CD14-positive monocyte (primary cell): ENCODE measurements around the gene SPACDR. TPM values are rescaled to one million over a fixed set of nuclear protein-coding genes. Genes with fewer than 3 reads are reported as not detected.

Source experiments
- DNase-seq, 3 donors: peaks; one replicate each; pipeline ENCODE4 v3.0.0-alpha.2; 2011 to 2022
- H2AFZ ChIP-seq: 2 replicates; pipeline ENCODE4 v1.6.0; 2012; ENCODE audit warnings: mild to moderate bottlenecking, low read depth, low read length, inconsistent platforms; ENCODE audit not compliant: insufficient read depth, poor library complexity, severe bottlenecking
- H3K27ac ChIP-seq, 2 donors: 1 replicate in 1 of 2; 2 replicates in 1 of 2; pipeline ENCODE4 v1.5.1; 2012 to 2013; ENCODE audit warnings: low read length in 2 of 2, control low read depth in 1 of 2, inconsistent platforms in 1 of 2, low read depth in 1 of 2, mild to moderate bottlenecking in 1 of 2
- H3K27me3 ChIP-seq, 2 donors: one replicate each; pipeline versions ENCODE4 v1.6.0 to v1.6.1; 2011 to 2013; ENCODE audit warnings: low read length in 2 of 2; ENCODE audit not compliant: control insufficient read depth in 2 of 2, insufficient read depth in 2 of 2
- H3K36me3 ChIP-seq, 2 donors: replicated peaks in 1 of 2; 1 replicate in 1 of 2; 2 replicates in 1 of 2; pipeline versions ENCODE4 v1.5.1 to v1.6.1; 2012 to 2013; ENCODE audit warnings: low read length in 2 of 2, control low read depth in 1 of 2, inconsistent platforms in 1 of 2, mild to moderate bottlenecking in 1 of 2; ENCODE audit not compliant: insufficient read depth in 2 of 2, control insufficient read depth in 1 of 2
- H3K4me1 ChIP-seq, 2 donors: 1 replicate in 1 of 2; 2 replicates in 1 of 2; pipeline versions ENCODE4 v1.5.1 to v1.6.1; 2012 to 2013; ENCODE audit warnings: low read length in 2 of 2, control low read depth in 1 of 2, inconsistent platforms in 1 of 2, mild to moderate bottlenecking in 1 of 2, moderate library complexity in 1 of 2; ENCODE audit not compliant: insufficient read depth in 2 of 2, control insufficient read depth in 1 of 2
- H3K4me2 ChIP-seq: replicated peaks from 2 replicates; pipeline ENCODE3; 2012; ENCODE audit warnings: low read length, moderate library complexity, mild to moderate bottlenecking; ENCODE audit not compliant: poor library complexity, severe bottlenecking; ENCODE audit errors: extremely low read depth
- H3K4me3 ChIP-seq, 3 experiments: fragments of 200-600 bp in 1 of 3; sonication (generic) in 1 of 3; replicated peaks in 1 of 3; 1 replicate in 2 of 3; 2 replicates in 1 of 3; pipeline ENCODE4 v1.5.1; 2011 to 2013; ENCODE audit warnings: low read length in 3 of 3, mild to moderate bottlenecking in 3 of 3, control low read depth in 2 of 3, low read depth in 2 of 3, inconsistent platforms in 1 of 3, moderate library complexity in 1 of 3
- H3K79me2 ChIP-seq: 2 replicates; pipeline ENCODE4 v1.6.0; 2012; ENCODE audit warnings: mild to moderate bottlenecking, control low read depth, inconsistent platforms, low read length, moderate library complexity; ENCODE audit not compliant: insufficient read depth
- H3K9ac ChIP-seq: 2 replicates; pipeline ENCODE4 v1.6.0; 2017; ENCODE audit warnings: low read length, mild to moderate bottlenecking; ENCODE audit not compliant: insufficient read depth, poor library complexity, severe bottlenecking
- H3K9me3 ChIP-seq, 2 donors: replicated peaks in 1 of 2; 1 replicate in 1 of 2; 2 replicates in 1 of 2; pipeline versions ENCODE4 v1.5.1 to v1.6.1; 2012 to 2013; ENCODE audit warnings: low read length in 2 of 2, control low read depth in 1 of 2; ENCODE audit not compliant: control insufficient read depth in 1 of 2, insufficient read depth in 1 of 2
- H4K20me1 ChIP-seq: 2 replicates; pipeline ENCODE4 v1.6.0; 2012; ENCODE audit warnings: mild to moderate bottlenecking, low read length, control low read depth, moderate library complexity; ENCODE audit not compliant: insufficient read depth
- H3K27ac Mint-ChIP-seq, 7 donors: one replicate each; pipeline ENCODE4 v1.8.0; 2020; ENCODE audit warnings: mild to moderate bottlenecking in 7 of 7, mixed read lengths in 7 of 7, moderate library complexity in 6 of 7, inconsistent platforms in 2 of 7
- H3K27me3 Mint-ChIP-seq, 3 donors: one replicate each; pipeline ENCODE4 v1.8.0; 2021 to 2022; ENCODE audit warnings: low read depth in 3 of 3, mild to moderate bottlenecking in 3 of 3, mixed read lengths in 3 of 3, moderate library complexity in 3 of 3, inconsistent platforms in 1 of 3
- H3K36me3 Mint-ChIP-seq, 2 donors: one replicate each; pipeline ENCODE4 v1.8.0; 2020; ENCODE audit warnings: mixed read lengths in 2 of 2, inconsistent platforms in 1 of 2, mild to moderate bottlenecking in 1 of 2
- H3K4me1 Mint-ChIP-seq: one replicate; pipeline ENCODE4 v1.8.0; 2020; ENCODE audit warnings: mild to moderate bottlenecking, mixed read lengths
- H3K4me3 Mint-ChIP-seq, 2 donors: one replicate each; pipeline ENCODE4 v1.8.0; 2020; ENCODE audit warnings: mild to moderate bottlenecking in 2 of 2, mixed read lengths in 2 of 2, moderate library complexity in 1 of 2
- H3K9me3 Mint-ChIP-seq, 7 donors: one replicate each; pipeline ENCODE4 v1.8.0; 2020 to 2022; ENCODE audit warnings: mixed read lengths in 7 of 7, mild to moderate bottlenecking in 6 of 7, moderate library complexity in 6 of 7, inconsistent platforms in 2 of 7
- WGBS: methylation state at CpG from one replicate; pipeline ENCODE4 v1.1.5; 2013; ENCODE audit warnings: missing lambda C conversion rate; ENCODE audit not compliant: insufficient coverage; 5-methylcytosine and 5-hydroxymethylcytosine counted together
- intact Hi-C, 2 donors: fragments of 100-400 bp; cut with micrococcal nuclease; formaldehyde crosslinking; loops; one replicate each; pipeline versions ENCODE4 v1.15.0 to v1.15.1; 2023
- polyA plus RNA-seq, 3 donors: library from polyadenylated mRNA; depleted of rRNA in 1 of 3; unstranded in 2 of 3; stranded (reverse) in 1 of 3; fragments of 300-500 nt in 2 of 3; fragments of >200 nt in 1 of 3; fragmentation: Illumina TruSeq in 2 of 3; gene quantifications; 1 replicate in 2 of 3; 2 replicates in 1 of 3; pipeline ENCODE4 v1.2.3, GENCODE V29; 2012 to 2021
- TF ChIP-seq, protein P1 (sequence below): fragments of 200-600 bp; IDR thresholded peaks from one replicate; pipeline ENCODE4 v1.8.0; 2022; ENCODE audit warnings: antibody characterized with exemption, mild to moderate bottlenecking

SPACDR gene
- polyA plus RNA-seq, 3 donors = 0.40 to 2.5 TPM; not detected in 1

DNA sequence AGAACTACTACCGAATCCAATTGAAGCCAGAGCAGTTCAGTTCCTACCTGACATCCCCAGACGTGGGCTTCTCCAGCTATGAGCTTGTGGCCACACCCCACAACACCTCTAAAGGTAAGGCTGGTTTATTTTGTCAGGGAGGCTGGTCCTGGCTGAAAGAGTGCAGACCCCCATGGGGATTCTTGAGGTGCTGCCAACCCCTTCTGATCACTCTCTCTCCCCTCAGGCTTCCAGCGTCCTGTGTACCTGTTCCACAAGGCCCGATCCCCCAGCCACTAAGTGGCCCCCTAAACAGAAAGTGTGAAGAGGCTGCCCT lies 30.8 kb downstream of the SPACDR start:
- H3K4me1 ChIP-seq = peaks cover 32 to 50% of the 10 kb centered on the region in 2 donors
- H3K4me3 ChIP-seq = no peak overlapping the region
- WGBS = 77% methylated on average over 3 of the region's 4 CpGs
- H4K20me1 ChIP-seq = peaks cover 12% of the 10 kb centered on the region
- TF ChIP-seq, protein P1, sequence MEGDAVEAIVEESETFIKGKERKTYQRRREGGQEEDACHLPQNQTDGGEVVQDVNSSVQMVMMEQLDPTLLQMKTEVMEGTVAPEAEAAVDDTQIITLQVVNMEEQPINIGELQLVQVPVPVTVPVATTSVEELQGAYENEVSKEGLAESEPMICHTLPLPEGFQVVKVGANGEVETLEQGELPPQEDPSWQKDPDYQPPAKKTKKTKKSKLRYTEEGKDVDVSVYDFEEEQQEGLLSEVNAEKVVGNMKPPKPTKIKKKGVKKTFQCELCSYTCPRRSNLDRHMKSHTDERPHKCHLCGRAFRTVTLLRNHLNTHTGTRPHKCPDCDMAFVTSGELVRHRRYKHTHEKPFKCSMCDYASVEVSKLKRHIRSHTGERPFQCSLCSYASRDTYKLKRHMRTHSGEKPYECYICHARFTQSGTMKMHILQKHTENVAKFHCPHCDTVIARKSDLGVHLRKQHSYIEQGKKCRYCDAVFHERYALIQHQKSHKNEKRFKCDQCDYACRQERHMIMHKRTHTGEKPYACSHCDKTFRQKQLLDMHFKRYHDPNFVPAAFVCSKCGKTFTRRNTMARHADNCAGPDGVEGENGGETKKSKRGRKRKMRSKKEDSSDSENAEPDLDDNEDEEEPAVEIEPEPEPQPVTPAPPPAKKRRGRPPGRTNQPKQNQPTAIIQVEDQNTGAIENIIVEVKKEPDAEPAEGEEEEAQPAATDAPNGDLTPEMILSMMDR = no peak
- H3K36me3 ChIP-seq = peaks cover 18 to 25% of the 10 kb centered on the region in 2 donors
- H3K4me2 ChIP-seq = no peak overlapping the region
- no peaks in the 10 kb centered on the region for H3K27me3 ChIP-seq
- no peaks in the 10 kb centered on the region for H3K9me3 Mint-ChIP-seq
- H3K9ac ChIP-seq = no peak overlapping the region
- intact Hi-C loops = loop anchor here in 1 of 2 donors (10.0 kb wide), 1 partner anchor 242 kb away; the partner anchor contains the start of gene GNB2
- H3K27ac Mint-ChIP-seq = peak overlapping the region in 1 of 7 donors; percentile 21
- peaks cover 0 to 2% (median 1%) of the 10 kb centered on the region in 3 donors for H3K27me3 Mint-ChIP-seq
- H3K79me2 ChIP-seq = peaks cover 69% of the 10 kb centered on the region
- no peak overlapping the region for H2AFZ ChIP-seq
- H3K9me3 ChIP-seq = no peaks in the 10 kb centered on the region
- H3K4me1 Mint-ChIP-seq = peaks cover 37% of the 10 kb centered on the region
- H3K36me3 Mint-ChIP-seq = peaks cover 27 to 37% of the 10 kb centered on the region in 2 donors
- DNase-seq = no peak
- no peak overlapping the region for H3K4me3 Mint-ChIP-seq
- H3K27ac ChIP-seq = no peak overlapping the region

DNA sequence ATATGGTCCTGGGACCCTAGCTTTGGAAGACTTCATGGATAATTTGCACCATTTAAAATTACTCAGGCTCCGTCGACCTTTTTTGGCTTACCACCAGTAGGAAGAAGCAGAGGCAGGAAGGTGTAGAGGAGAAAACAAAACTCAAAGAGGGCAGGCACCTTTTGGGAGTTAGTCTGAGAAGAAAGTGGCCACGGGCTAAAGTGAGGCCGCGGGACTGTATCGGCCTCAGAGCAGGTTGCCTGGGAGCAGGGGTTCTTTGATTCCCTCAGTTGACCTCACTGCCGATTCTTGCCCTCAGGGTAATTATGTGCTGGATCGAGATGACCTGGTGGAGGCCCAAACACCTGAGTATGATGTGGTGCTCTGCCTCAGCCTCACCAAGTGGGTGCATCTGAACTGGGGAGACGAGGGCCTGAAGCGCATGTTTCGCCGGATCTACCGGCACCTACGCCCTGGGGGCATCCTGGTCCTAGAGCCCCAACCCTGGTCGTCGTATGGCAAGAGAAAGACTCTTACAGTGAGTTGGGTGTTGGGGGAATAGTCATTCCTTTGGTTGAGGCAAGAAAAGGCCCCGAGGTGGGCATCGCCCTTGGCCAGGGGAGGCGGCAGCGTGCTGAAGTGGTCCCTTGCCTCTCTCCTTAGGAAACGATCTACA lies 31.3 kb downstream of the SPACDR start:
- H3K27me3 Mint-ChIP-seq = peaks cover 0 to 5% (median 1%) of the 10 kb centered on the region in 3 donors
- Histone ChIP-seq H3K79me2 (peaks cover 69% of the 10 kb centered on the region), H3K36me3 (peaks cover 18 to 25% of the 10 kb centered on the region in 2 donors), H3K9ac (no peak overlapping the region), H3K4me2 (no peak overlapping the region), H3K4me3 (no peak overlapping the region), H3K27me3 (no peaks in the 10 kb centered on the region), H3K9me3 (no peaks in the 10 kb centered on the region), H4K20me1 (peaks cover 12% of the 10 kb centered on the region), H3K4me1 (peaks cover 37 to 55% of the 10 kb centered on the region in 2 donors), H2AFZ (no peak overlapping the region), H3K27ac (peak overlapping the region in 1 of 2 donors; percentile 11)
- H3K9me3 Mint-ChIP-seq = peaks cover 0 to 2% (median 0%) of the 10 kb centered on the region in 7 donors
- TF ChIP-seq, protein P1 = no peak
- peak overlapping the region in 2 of 7 donors; percentile 14 to 52 for H3K27ac Mint-ChIP-seq
- peaks cover 27 to 37% of the 10 kb centered on the region in 2 donors for H3K36me3 Mint-ChIP-seq
- DNase-seq = no peak
- peak overlapping the region in 1 of 2 donors; percentile 3 for H3K4me3 Mint-ChIP-seq
- intact Hi-C loops = loop anchor here in 1 of 2 donors (10.0 kb wide), 1 partner anchor 242 kb away; the partner anchor contains the start of gene GNB2
- H3K4me1 Mint-ChIP-seq = peaks cover 41% of the 10 kb centered on the region
- 95% methylated on average over 15 of the region's 21 CpGs for WGBS
